ENCODE measurements around the gene SCARB2. TPM values are rescaled to one million over a fixed set of nuclear protein-coding genes. Genes with fewer than 3 reads are reported as not detected.
A peak's percentile ranks its signal among the peaks of the same experiment; 100 is the strongest.

The SCARB2 gene
- total and polyA plus RNA-seq, 2 experiments from 2014 or later: 158 to 175 TPM

DNA sequence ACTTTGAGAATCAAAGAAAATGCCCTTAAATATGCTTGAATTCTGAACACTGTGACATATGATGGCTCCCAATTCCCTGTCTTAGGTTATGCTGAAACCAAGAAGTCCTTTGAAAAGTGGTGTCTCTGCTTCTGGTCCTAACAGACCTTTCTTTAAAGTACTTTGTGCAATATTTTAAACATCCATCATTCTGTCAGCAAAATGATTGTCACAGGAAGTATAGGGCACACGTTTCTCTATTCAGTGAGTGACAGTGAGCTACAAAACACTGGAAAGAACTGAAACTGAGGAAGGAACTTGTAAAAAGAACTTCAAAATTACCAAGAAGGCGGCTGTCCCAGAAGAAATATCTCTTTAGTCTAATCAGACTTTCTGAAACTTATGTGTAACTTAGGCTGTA, 53.3 kb downstream of the SCARB2 start:
- H3K9me2 ChIP-seq (ENCODE audit: insufficient read depth): no peaks in the 10 kb centered on the region
- H3F3A ChIP-seq (ENCODE audit: insufficient read depth): peaks cover 10% of the 10 kb centered on the region; the same call in 1 of the 2 replicates
- no peak overlapping the region for H3K27ac ChIP-seq
- H2AFZ ChIP-seq: no peak overlapping the region
- H3K9ac ChIP-seq: no peak overlapping the region
- H3K4me1 ChIP-seq (ENCODE audit: insufficient read depth): no peaks in the 10 kb centered on the region
- peaks cover 43% of the 10 kb centered on the region for H3K36me3 ChIP-seq (ENCODE audit: low read depth)
- H3K79me2 ChIP-seq (ENCODE audit: insufficient read depth): no peaks in the 10 kb centered on the region
- in situ Hi-C loops (cut with MboI): no loop called here
- no peak for TF ChIP-seq EZH2phosphoT487 (IDR thresholded peaks at IDR 0.05; ENCODE audit: insufficient read depth, low read depth)
- no peak for TF ChIP-seq EZH2 (IDR thresholded peaks at IDR 0.05; ENCODE audit: insufficient read depth, poor library complexity, severe bottlenecking)
- no peak overlapping the region for H3K4me2 ChIP-seq (ENCODE audit: unreplicated experiment)
- no peaks in the 10 kb centered on the region for H3K27me3 ChIP-seq (replicated peaks; ENCODE audit: insufficient read depth)
- no peak for DNase-seq
- no peaks in the 10 kb centered on the region for H4K20me1 ChIP-seq (ENCODE audit: insufficient read depth)
- H3K9me3 ChIP-seq (ENCODE audit: low read depth): no peaks in the 10 kb centered on the region
- WGBS, 2 experiments (ENCODE audit: low coverage in 1 of 2, low lambda C conversion rate in 2 of 2, missing lambda C conversion rate in 2 of 2): 42 to 44% methylated on average over 2 of the region's 2 CpGs
- H3K4me3 ChIP-seq: no peak overlapping the region

DNA sequence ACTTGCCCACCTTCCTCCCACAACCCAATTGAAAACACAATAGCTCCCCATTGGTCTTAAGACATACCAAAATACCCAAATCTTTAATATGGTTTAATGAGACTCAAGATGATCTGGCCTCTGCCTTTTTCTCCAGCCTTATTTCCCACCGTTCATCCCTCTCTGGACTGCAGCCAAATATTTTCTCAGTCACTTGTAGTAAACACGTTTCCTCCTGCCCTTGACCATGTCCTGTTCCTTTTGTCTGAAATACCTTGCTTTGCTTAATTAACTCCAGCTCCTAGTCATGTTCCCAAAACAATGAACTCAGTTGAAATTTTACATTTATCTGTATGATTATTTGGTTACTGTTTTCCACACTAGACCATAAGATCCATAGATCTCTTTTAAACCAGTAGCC, 57.0 kb downstream of the SCARB2 start:
- in situ Hi-C loops (cut with MboI): no loop called here

DNA sequence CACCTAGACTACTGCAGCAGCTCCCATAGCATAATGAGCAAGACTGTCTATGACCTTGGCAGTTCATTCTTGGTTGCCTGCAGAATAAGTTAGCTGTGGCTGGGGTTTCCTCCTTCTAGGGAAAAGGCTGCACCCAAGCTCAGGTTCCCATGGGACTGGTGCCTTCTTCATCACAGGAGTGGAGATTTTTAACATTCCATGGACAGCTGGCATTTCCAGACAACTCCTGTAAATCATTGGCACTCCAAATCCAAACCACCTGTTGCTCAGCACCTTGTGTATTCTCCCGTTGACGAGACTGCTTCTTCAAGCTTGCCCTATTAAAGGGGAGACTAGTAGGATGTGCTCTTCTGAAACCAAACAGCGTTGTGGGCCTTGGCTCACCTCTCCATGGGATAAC, 57.6 kb downstream of the SCARB2 start:
- no peaks in the 10 kb centered on the region for H3K9me2 ChIP-seq (ENCODE audit: insufficient read depth)
- peaks cover 14% of the 10 kb centered on the region; the same call in 1 of the 2 replicates for H3F3A ChIP-seq (ENCODE audit: insufficient read depth)
- H2AFZ ChIP-seq: no peak overlapping the region
- no peaks in the 10 kb centered on the region for H3K4me1 ChIP-seq (ENCODE audit: insufficient read depth)
- WGBS, 2 experiments (ENCODE audit: low coverage in 1 of 2, low lambda C conversion rate in 2 of 2, missing lambda C conversion rate in 2 of 2): 41 to 47% methylated on average over 3 of the region's 3 CpGs
- no peaks in the 10 kb centered on the region for H3K9me3 ChIP-seq (ENCODE audit: low read depth)
- H3K36me3 ChIP-seq (ENCODE audit: low read depth): peaks cover 15% of the 10 kb centered on the region; the same call in 1 of the 2 replicates
- TF ChIP-seq EZH2phosphoT487 (IDR thresholded peaks at IDR 0.05; ENCODE audit: insufficient read depth, low read depth) (no peak), EZH2 (IDR thresholded peaks at IDR 0.05; ENCODE audit: insufficient read depth, poor library complexity, severe bottlenecking) (no peak)
- no peak for DNase-seq
- no peak overlapping the region for H3K4me2 ChIP-seq (ENCODE audit: unreplicated experiment)
- no peak overlapping the region for H3K4me3 ChIP-seq
- no peaks in the 10 kb centered on the region for H4K20me1 ChIP-seq (ENCODE audit: insufficient read depth)
- no peaks in the 10 kb centered on the region for H3K79me2 ChIP-seq (ENCODE audit: insufficient read depth)
- no peaks in the 10 kb centered on the region for H3K27me3 ChIP-seq (replicated peaks; ENCODE audit: insufficient read depth)
- in situ Hi-C loops (cut with MboI): no loop called here
- no peak overlapping the region for H3K27ac ChIP-seq
- H3K9ac ChIP-seq: no peak overlapping the region

More for the DNA sequence above, 57.0 kb downstream of the SCARB2 start:
- DNase-seq: peak; percentile 2
- Histone ChIP-seq H3K79me2 (ENCODE audit: insufficient read depth) (no peaks in the 10 kb centered on the region), H3K4me3 (no peak overlapping the region), H3F3A (ENCODE audit: insufficient read depth) (peaks cover 13% of the 10 kb centered on the region; the same call in 1 of the 2 replicates), H3K27ac (no peak overlapping the region), H3K9me2 (ENCODE audit: insufficient read depth) (no peaks in the 10 kb centered on the region), H3K4me1 (ENCODE audit: insufficient read depth) (no peaks in the 10 kb centered on the region), H3K27me3 (replicated peaks; ENCODE audit: insufficient read depth) (no peaks in the 10 kb centered on the region), H3K9ac (no peak overlapping the region), H3K9me3 (ENCODE audit: low read depth) (no peaks in the 10 kb centered on the region), H3K4me2 (ENCODE audit: unreplicated experiment) (no peak overlapping the region), H3K36me3 (ENCODE audit: low read depth) (peaks cover 21% of the 10 kb centered on the region; the same call in 1 of the 2 replicates), H4K20me1 (ENCODE audit: insufficient read depth) (no peaks in the 10 kb centered on the region), H2AFZ (no peak overlapping the region)
- 13 to 18% methylated on average over 2 of the region's 2 CpGs for WGBS, 2 experiments (ENCODE audit: low coverage in 1 of 2, low lambda C conversion rate in 2 of 2, missing lambda C conversion rate in 2 of 2)
- TF ChIP-seq EZH2phosphoT487 (IDR thresholded peaks at IDR 0.05; ENCODE audit: insufficient read depth, low read depth) (no peak), EZH2 (IDR thresholded peaks at IDR 0.05; ENCODE audit: insufficient read depth, poor library complexity, severe bottlenecking) (no peak)

DNA sequence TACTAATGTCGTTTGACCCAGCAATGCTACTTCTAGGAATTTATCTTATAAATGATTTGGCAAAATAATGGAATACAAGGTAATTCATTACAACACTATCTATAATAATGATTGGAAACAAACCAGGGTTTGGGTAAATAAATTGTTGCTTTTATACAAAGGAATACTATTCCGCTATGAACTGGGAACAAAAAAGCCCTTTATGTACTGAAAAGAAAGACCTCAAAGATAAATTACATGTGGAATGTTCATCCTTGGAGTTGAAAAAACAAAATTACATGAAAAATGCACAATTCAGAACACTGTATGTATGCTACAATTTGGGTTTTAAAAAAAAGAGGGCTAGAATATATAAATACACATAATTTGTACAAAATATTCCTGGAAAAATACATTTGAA, 60.3 kb downstream of the SCARB2 start:
- Histone ChIP-seq H3K36me3 (ENCODE audit: low read depth) (no peaks in the 10 kb centered on the region), H3K9me3 (ENCODE audit: low read depth) (no peaks in the 10 kb centered on the region)

More for the DNA sequence above, 60.3 kb downstream of the SCARB2 start:
- Histone ChIP-seq H3K27me3 (replicated peaks; ENCODE audit: insufficient read depth) (no peaks in the 10 kb centered on the region), H3K9ac (no peak overlapping the region), H3K4me3 (no peak overlapping the region), H2AFZ (no peak overlapping the region), H4K20me1 (ENCODE audit: insufficient read depth) (no peaks in the 10 kb centered on the region), H3F3A (ENCODE audit: insufficient read depth) (peaks cover 14% of the 10 kb centered on the region; the same call in 1 of the 2 replicates), H3K4me1 (ENCODE audit: insufficient read depth) (peaks cover 9% of the 10 kb centered on the region), H3K27ac (no peak overlapping the region), H3K9me2 (ENCODE audit: insufficient read depth) (no peaks in the 10 kb centered on the region), H3K4me2 (ENCODE audit: unreplicated experiment) (no peak overlapping the region), H3K79me2 (ENCODE audit: insufficient read depth) (peaks cover 16% of the 10 kb centered on the region)
- in situ Hi-C loops (cut with MboI): no loop called here
- no peak for DNase-seq
- TF ChIP-seq EZH2phosphoT487 (IDR thresholded peaks at IDR 0.05; ENCODE audit: insufficient read depth, low read depth) (no peak), EZH2 (IDR thresholded peaks at IDR 0.05; ENCODE audit: insufficient read depth, poor library complexity, severe bottlenecking) (no peak)
- WGBS, 2 experiments (ENCODE audit: low coverage in 1 of 2, low lambda C conversion rate in 2 of 2, missing lambda C conversion rate in 2 of 2): 77 to 82% methylated on average over 2 of the region's 2 CpGs

Data from GM23248 (cell line).